Measurements from ENCODE around the gene RECQL5.

GRCh38 chr17:75610103-75610984 is 56.6 kb downstream of the RECQL5 start:
- no peak for TF ChIP-seq GATA3 (IDR thresholded peaks at IDR 0.05; ENCODE audit: low read depth, low read length)
- no peak for TF ChIP-seq GATA2 (IDR thresholded peaks at IDR 0.05; ENCODE audit: low read depth, low read length)
